ENCODE data around the gene M1AP.

GRCh38 chr2:74639550-74639949 lies 8.6 kb downstream of the M1AP start:
- TF ChIP-seq TAF1 (IDR thresholded peaks at IDR 0.05; ENCODE audit: borderline replicate concordance, low read depth, low read length) (no peak), POLR2A (IDR thresholded peaks at IDR 0.05; ENCODE audit: low read depth, low read length) (no peak)

Data from GM12892 (cell line).